ENCODE data around the gene TPM4. TPM values are rescaled to one million over a fixed set of nuclear protein-coding genes. Genes with fewer than 3 reads are reported as not detected.

The TPM4 gene
- total RNA-seq, 1 donor from 2014 or later, result 619 TPM

GRCh38 chr19:16035601-16036297 is 40.5 kb upstream of the TPM4 start:
- no peaks in the 10 kb centered on the region for H3K9me3 ChIP-seq
- intact Hi-C loops (cut with DNase I), result no loop called here
- no peaks in the 10 kb centered on the region for H3K27me3 ChIP-seq
- no peaks in the 10 kb centered on the region for H3K4me1 ChIP-seq
- no peak for DNase-seq (ENCODE audit: low spot score in 2 of 2)
- no peaks in the 10 kb centered on the region for H3K36me3 ChIP-seq
- no peak for TF ChIP-seq CTCF (IDR thresholded peaks at IDR 0.05)
- no peak overlapping the region for H3K27ac ChIP-seq
- no peak overlapping the region for H3K4me3 ChIP-seq

- no peak for TF ChIP-seq CTCF (IDR thresholded peaks at IDR 0.05)
- Histone ChIP-seq H3K4me1 (peaks cover 0 to 3% of the 10 kb centered on the region in 2 donors), H3K27me3 (no peaks in the 10 kb centered on the region), H3K27ac (no peak overlapping the region), H3K9me3 (no peaks in the 10 kb centered on the region), H3K36me3 (no peaks in the 10 kb centered on the region), H3K4me3 (no peak overlapping the region)
- no peak for DNase-seq (ENCODE audit: low spot score in 2 of 2)
- intact Hi-C loops (cut with DNase I), result no loop called here
Measured at GRCh38 chr19:16036397-16036925, 39.8 kb upstream of the TPM4 start.

DNA sequence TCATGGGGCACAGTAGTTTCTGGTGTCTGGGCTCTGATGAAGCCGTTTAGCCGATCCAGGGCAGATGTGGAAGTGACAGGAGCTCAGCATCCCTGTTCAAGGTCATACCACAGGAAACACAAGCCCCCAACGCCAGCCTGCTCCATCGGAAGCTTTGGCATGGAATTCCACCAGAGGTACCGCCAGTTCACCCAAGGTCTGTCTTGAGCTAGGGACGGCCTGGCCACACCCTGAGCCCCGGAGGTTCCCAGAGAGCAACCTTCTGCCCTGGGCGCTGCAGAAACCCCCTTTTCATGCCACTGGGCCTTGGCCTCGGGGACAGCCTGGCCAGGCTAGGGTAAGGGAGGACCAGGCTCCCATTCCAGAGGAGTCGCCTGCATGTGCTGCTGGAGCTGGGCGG is 39.4 kb upstream of the TPM4 start:
- TF ChIP-seq CTCF (IDR thresholded peaks at IDR 0.05), result no peak
- Histone ChIP-seq H3K36me3 (no peaks in the 10 kb centered on the region), H3K9me3 (no peaks in the 10 kb centered on the region), H3K4me3 (no peak overlapping the region), H3K27me3 (no peaks in the 10 kb centered on the region), H3K4me1 (peaks cover 3 to 7% of the 10 kb centered on the region in 2 donors), H3K27ac (no peak overlapping the region)
- intact Hi-C loops (cut with DNase I), result no loop called here
- DNase-seq (ENCODE audit: low spot score in 2 of 2), result no peak

GRCh38 chr19:16037424-16038195 is 38.7 kb upstream of the TPM4 start:
- no peak for TF ChIP-seq CTCF (IDR thresholded peaks at IDR 0.05)
- no peak overlapping the region for H3K4me3 ChIP-seq
- H3K36me3 ChIP-seq, result no peaks in the 10 kb centered on the region
- H3K27me3 ChIP-seq, result no peaks in the 10 kb centered on the region
- intact Hi-C loops (cut with DNase I), result no loop called here
- H3K27ac ChIP-seq, result no peak overlapping the region
- no peak for DNase-seq (ENCODE audit: low spot score in 2 of 2)
- peaks cover 3 to 12% of the 10 kb centered on the region in 2 donors for H3K4me1 ChIP-seq
- H3K9me3 ChIP-seq, result no peaks in the 10 kb centered on the region

DNA sequence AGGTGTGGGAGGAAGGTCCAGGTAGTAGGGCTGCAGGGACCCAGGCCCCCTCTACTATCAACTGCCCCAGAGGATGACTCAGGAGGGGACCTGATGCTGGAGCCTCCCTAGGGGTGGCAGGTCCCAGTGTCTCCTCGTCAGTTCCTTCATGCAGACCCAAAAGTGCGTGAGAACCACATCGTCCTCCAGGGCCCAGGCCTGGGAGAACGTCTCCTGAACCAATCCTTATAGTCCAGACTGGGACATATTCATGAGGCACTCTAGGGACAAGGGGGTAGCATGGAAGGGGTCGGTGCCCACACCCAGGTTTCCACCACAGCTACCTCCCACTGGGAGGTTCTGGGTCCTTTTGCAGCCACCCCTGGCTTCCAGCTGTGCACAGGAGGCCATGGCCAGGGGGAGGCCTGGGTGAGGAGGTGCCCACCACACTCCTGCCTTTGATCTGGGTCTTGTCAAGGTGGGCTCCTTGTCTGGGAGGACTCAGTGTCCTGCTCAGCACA is 38.0 kb upstream of the TPM4 start:
- intact Hi-C loops (cut with DNase I), result no loop called here

More for the DNA sequence above, 38.0 kb upstream of the TPM4 start:
- TF ChIP-seq CTCF (IDR thresholded peaks at IDR 0.05), result no peak
- H3K27ac ChIP-seq, result no peak overlapping the region
- no peak overlapping the region for H3K4me3 ChIP-seq
- peaks cover 3 to 12% of the 10 kb centered on the region in 2 donors for H3K4me1 ChIP-seq
- no peaks in the 10 kb centered on the region for H3K27me3 ChIP-seq
- H3K9me3 ChIP-seq, result no peaks in the 10 kb centered on the region
- no peak for DNase-seq (ENCODE audit: low spot score in 2 of 2)
- H3K36me3 ChIP-seq, result no peaks in the 10 kb centered on the region
